ENCODE results near the gene EIF3D.
A peak's percentile ranks its signal among the peaks of the same experiment; 100 is the strongest.

EIF3D gene

GRCh38 chr22:36528795-36529751 lies at the start of gene EIF3D:
Gene EIF3D, minus strand, starts transcription at chr22:36529166. Its CDS starts 3,045 bp downstream, at chr22:36526121.
- peak; percentile 96 for DNase-seq

- no peak for DNase-seq
Measured at GRCh38 chr22:36578619-36579018, 49.7 kb upstream of the EIF3D start.

GRCh38 chr22:36577019-36577418 lies 48.1 kb upstream of the EIF3D start:
- no peak for DNase-seq

GRCh38 chr22:36574728-36575127 lies 45.8 kb upstream of the EIF3D start:
- no peak for DNase-seq

GRCh38 chr22:36573815-36574363 lies 44.9 kb upstream of the EIF3D start:
- no peak for DNase-seq

GRCh38 chr22:36571991-36572390 lies 43.0 kb upstream of the EIF3D start:
- DNase-seq = no peak

- no peak for DNase-seq
Measured at GRCh38 chr22:36569999-36570398, 41.0 kb upstream of the EIF3D start.

- no peak for DNase-seq
Measured at GRCh38 chr22:36568846-36569245, 39.9 kb upstream of the EIF3D start.

GRCh38 chr22:36566720-36567119 lies 37.8 kb upstream of the EIF3D start:
- DNase-seq = no peak

- DNase-seq = no peak
Measured at GRCh38 chr22:36565686-36566085, 36.7 kb upstream of the EIF3D start.

GRCh38 chr22:36565159-36565507 lies 36.2 kb upstream of the EIF3D start:
- no peak for DNase-seq

- DNase-seq = no peak
Measured at GRCh38 chr22:36564422-36565158, 35.6 kb upstream of the EIF3D start.

GRCh38 chr22:36563898-36564297 lies 34.9 kb upstream of the EIF3D start:
- no peak for DNase-seq

- no peak for DNase-seq
Measured at GRCh38 chr22:36563444-36563843, 34.5 kb upstream of the EIF3D start.

- DNase-seq = no peak
Measured at GRCh38 chr22:36563001-36563400, 34.0 kb upstream of the EIF3D start.

- DNase-seq = no peak
Measured at GRCh38 chr22:36562261-36562835, 33.4 kb upstream of the EIF3D start.

GRCh38 chr22:36561291-36561811 lies 32.4 kb upstream of the EIF3D start:
- no peak for DNase-seq

- DNase-seq = no peak
Measured at GRCh38 chr22:36560001-36560400, 31.0 kb upstream of the EIF3D start.

GRCh38 chr22:36554098-36554497 lies 25.1 kb upstream of the EIF3D start:
- no peak for DNase-seq

- no peak for DNase-seq
Measured at GRCh38 chr22:36552289-36552688, 23.3 kb upstream of the EIF3D start.

- no peak for DNase-seq
Measured at GRCh38 chr22:36550701-36551495, 21.9 kb upstream of the EIF3D start.

- no peak for DNase-seq
Measured at GRCh38 chr22:36549033-36549432, 20.1 kb upstream of the EIF3D start.

All from GOT3 (cell line).